ENCODE measurements around the gene JTB.
A peak's percentile ranks its signal among the peaks of the same experiment; 100 is the strongest.

JTB gene

GRCh38 chr1:153953859-153954365 is 23.6 kb downstream of the JTB start:
- no peak for DNase-seq

DNA sequence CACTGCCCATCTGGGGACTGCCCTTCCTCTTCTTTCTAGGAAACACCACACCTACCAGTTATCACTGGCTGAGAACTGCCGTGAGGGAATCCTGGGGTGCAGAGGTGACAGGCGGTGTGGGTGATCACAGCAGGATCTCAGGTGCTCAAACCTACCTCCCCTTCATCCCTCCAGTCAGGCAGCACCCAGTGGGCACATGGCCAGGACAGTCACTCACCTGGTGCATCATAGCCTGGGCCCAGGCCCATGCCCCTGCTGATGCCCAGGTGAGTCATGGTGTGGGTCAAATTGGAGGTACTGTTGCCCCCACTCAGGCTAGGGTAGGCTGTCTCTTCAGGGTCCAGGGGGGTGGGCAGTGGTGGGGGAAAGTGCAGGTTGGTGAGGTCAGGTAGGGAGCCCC is 25.7 kb downstream of the JTB start:
- DNase-seq = no peak

GRCh38 chr1:153951183-153951582 is 26.3 kb downstream of the JTB start:
- DNase-seq = no peak

DNA sequence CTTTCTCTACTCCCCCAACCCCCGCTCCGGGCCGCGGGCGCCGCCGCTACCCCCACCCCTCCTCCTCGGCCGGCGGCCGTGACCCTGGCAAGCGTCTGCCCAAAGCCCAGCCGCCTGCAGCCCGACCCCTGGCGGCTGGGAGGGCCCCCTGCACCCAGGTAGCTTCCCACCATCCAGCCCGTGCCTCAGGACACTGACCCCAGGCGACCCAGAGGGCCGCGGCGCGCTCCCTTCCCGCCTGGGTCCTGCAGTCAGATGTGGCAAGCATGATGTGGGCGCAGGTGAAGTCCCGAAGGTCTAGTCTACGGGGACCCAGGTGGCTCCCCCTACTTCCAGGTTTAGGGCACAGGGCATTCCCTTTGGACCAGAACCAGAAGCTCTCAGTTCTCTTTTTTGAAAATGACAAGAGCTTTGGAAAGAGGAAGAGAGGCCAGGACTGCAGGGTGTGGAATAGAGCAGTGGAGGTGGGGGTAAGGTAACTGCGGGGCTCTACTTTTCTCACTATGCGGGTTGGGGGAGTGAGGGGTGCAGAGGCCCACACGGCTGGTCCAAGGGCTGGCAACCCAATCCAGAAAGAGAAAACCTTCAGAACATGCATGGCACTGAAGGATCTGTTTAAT is 30.7 kb downstream of the JTB start, which contains the start of gene DENND4B:
Gene DENND4B (minus strand): TSS at position 97 of the 620 bp plus-strand sequence. CDS start 2,344 bp downstream, outside the sequence.
- DNase-seq = peak; percentile 36 to 74

DNA sequence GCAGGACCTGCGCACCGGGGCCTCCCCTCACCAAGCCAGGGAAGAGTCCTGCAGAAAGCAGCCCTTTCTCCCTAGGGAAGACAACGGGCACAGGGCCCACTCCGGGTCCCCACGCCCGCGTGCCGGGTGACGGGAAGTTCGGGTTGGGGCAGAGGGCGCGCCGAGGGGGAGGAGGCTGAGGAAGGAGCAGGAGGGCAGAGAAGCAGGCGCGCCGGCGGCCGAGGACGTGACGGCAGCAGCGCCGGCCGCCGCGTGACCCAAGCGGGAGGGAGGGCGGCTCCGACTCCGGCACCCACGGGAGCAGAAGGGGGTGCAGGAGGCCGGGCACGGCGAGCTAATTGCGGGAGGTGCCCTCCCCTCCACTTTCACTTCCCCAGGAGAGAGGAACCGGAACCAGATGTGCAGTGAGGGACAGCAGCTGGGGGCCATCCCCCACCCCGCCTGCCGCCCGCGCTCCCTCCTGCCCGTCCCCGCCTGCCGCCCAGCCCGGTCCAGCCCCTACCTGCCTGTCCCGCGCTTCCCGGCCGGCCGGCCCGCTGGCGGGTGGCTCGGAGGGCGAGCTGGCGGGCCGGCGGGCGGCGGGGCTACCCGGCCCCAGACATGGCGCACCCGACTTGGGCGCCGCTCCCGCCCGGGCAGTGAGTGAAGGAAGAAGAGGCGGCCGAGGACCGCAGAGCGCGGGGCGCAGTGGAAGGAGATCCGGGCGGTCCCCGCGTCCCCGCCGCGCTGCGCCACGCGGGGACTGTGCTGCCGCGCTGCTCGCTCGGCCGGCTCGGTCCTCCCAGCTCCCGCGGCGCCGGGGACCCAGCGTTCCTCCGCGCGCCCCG is 31.5 kb downstream of the JTB start:
- peak in 1 of 2 experiments; percentile 46 for DNase-seq

DNA sequence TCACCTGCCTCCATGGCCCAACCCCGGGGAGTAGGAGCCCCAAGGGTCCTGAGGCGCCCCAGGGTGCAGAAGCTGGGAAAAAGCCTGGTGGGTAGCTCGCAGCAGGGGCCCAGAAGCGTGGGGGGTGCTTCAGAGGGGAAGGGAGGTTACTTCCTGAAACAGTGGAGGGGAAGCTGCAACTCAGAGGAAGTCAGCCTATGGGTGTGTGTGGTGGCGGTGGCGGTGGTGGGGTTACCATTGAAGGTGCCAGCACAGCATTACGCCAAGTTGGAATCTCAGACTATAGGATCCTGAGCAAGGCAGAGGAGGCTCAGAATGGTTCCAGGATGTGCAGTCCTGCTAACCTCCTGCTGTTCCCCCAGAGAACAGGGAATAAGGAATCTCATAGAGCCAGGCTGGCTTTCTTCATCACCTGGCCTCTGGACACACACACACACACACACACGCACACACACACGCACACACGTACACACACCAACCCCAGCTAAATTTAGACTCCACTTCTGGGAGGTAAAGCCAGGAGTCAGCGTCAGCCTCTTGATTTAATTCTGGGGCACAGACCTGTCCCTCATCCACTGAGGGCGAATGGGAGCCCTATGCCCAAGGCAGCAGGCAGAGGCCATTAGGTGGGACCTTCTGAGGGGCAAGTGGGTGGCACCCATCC is 32.2 kb downstream of the JTB start:
- no peak for DNase-seq

GRCh38 chr1:153944827-153945117 is 32.7 kb downstream of the JTB start:
- DNase-seq = no peak

- DNase-seq = no peak
These were observed 33.3 kb downstream of the JTB start for GRCh38 chr1:153944005-153944826.

DNA sequence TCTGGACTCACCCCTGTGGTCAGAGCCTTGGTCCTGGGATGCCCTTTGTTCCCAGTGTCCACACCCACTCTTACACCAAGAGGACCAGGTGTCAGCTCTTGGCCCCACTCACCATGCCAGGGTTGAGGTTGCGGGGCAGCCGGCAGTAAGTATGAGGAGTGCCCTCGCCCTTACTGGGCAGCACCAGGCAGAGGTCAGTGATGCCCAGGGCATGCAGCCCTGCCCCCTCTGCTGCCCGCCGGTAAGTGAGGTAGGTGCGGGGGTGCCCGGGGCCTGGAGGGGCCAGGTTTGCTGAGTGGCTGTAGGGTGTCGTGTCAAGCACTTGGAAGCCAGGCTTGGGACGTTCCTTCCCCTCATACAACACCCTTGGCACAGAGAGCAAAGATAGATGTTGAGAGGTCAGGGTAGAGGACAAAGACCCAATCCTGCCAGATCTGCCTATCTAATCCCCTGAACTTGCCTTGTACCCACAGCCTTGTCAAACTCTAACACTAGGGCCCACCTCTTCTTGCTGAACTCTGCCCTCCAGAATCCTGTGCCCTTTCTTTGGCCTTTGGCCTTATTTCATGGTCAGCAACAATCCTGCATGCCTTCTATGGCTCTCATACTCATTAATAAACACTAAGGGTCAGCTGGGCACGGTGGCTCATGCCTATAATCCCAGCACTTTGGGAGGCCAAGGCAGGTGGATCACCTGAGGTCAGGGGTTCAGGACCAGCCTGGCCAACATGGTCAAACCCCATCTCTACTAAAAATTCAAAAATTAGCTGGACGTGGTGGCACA is 34.5 kb downstream of the JTB start:
- DNase-seq = no peak

DNA sequence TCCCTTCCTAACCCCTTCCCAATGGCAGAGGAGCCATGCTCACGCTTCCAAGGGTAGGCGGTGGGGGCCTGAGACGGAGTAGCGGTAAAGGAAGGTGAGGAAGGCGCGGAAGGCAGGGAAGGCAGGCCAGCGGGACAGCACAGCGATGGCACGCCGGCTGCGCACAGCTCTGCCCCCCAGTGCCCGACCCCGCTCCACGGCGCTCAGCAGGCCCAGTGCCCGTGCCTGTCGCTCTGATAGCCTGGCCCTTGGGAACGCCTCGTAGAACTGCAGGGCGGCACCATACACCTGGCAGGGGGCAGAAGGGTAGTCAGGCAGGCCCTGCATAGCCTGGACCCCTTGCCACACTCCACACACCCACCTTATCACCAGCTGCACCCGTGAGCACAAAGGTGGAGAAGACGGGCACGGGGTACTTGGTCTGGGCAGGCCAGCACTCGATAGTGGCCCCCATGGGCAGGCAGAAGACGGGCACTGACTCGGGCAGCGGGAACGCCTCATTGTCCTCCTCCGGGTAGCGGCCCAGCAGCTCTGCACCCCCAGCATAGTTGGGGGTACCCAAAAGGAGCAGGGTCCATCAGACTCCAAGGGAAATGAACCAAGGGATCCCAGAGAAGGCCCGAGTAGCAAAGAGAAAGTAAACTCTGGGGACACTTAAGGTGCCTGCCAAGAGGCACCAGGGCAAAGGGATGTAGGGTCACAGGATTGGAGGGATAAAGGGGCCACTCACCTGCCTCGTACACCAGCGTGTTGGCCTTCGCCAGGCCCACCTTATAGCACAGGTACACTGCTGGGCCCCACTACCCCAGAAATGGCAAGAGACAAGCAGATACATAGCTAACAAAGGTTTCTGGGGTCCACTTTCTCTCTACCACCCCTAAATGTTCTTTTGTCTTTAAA is 35.4 kb downstream of the JTB start:
- DNase-seq = no peak

DNA sequence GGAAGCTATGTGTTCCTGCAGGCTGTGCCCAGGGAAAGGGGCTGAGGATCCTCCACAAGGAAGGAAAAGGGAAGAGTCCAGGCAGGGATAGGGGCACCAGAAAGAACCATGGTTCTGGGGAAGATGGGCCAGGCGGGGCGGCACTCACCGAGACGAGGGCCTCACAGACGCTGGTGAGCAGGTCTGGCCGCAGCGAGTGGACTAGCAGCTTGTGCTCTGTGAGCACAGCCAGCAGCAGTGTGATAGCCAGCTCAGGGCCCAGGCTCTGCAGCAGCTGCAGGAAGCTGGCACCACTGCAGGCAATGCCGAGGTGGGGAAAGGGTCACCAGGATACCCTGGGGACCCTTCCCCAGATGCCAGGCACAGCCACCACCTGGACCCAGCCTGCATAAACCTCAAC is 36.7 kb downstream of the JTB start:
- DNase-seq = no peak

DNA sequence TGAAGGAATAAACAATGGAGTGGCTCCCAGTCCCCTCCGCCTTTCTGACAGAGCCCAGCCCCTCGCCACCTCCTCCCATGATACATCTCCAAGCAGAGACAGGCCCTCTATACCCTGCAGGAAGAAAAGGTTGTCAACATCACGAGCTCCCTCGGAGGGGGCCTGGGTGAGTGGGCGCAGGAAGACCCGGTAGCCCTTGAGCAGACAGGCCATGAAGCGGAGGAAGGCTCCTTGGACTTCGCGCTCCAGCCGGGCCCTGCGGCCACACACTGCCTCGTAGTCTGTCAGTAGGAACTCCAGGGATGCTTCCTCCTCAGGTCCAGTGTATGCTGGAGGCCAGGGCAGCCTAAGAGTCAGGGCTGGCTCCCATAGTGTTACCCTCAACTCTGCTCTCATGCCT is 38.0 kb downstream of the JTB start:
- DNase-seq = no peak

GRCh38 chr1:153938996-153939395 is 38.5 kb downstream of the JTB start:
- no peak for DNase-seq

DNA sequence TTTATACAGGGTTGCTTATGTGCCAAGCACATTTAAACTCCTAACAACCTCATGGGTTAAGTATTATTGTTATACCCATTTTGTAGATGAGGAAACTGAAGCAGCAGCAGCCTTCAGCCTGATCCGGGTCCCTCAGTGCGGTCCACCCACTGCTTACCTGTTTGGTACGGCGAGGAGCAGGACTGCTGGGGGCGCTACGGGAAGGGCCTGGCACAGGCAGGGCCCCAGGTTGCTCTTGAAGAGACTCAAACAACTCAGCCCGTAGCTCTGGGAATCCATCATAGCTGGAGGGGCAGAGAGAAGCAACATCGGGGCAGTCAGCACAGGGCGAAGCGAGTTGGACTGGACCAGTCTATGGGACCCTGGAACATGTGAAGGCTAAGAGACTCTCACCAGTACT is 40.1 kb downstream of the JTB start:
- no peak for DNase-seq

DNA sequence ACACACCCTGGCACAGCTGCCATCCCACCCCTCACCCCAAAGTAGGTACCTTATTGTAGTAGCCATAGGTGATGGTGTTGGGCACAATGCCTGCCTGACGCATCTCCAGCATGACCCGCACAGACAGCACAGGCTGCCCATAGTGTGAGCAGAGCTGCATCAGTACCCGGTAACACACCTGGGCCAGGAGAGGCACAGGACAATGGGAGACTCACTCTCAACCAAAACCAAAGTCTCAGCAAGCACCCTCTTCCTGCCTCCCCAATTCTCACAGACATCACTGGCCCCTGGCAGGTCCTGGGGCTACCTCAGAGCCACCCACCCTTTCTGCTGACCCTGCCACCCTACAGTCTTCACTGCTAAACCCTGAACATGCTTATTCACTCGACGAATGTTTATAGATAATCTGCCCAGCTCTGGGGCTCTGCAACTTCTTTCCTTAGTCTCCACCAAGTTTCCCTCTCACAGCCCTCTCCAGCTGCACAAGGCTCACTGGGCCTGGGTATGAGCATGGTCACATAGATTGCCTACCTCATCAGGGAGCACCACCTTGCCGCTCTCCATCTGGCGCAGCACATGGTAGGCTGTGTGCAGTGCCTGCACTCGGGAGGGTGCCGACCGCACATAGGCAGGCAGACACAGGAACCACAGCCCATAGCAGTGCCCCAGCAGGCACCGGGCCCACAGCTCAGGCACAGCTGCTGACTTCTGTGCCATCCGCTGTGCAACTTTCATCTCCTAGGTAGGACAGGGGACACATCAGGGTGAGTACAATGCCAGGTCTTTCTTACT is 41.3 kb downstream of the JTB start:
- no peak for DNase-seq

GRCh38 chr1:153934746-153935145 is 42.7 kb downstream of the JTB start:
- no peak for DNase-seq

DNA sequence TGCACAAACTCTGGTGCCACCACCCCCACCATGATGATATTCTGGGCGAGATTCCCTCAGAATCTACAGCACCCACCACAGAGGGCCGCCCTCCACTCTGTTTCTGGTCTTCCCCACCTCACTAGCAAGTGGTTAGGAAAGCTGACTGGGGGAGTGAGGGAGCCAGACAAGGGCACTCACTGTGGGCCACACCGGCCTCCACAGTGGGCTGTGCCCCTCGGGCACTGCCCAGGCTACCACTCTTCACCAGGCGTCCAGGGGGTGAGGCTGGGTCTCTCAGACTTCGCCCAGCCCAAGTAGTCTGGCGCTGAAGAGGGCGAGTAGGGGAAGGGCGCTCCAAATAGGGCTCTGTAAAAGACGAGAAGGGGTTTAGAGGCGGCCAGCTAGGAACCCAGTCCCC is 43.5 kb downstream of the JTB start:
- DNase-seq = no peak

DNA sequence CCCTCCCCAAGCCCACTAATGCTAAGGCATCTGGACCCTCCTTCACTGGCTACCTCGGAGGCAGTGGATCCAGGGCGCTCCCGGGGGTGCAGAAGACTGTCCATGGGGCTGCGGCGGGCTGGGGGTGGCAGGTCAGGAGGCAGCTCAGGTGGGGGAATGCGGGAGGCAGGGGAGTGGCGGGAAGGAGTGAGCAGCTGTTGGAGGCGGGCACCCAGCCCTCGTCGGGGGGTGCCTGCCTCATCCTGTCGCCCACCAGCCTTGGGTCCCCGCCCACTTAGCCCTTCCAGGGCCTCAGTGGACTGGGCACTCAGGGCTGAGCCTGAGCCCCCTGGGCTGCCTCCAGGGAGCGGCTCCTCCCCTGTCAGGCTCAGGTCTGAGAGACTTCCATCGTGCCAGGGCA is 44.0 kb downstream of the JTB start:
- DNase-seq = no peak

DNA sequence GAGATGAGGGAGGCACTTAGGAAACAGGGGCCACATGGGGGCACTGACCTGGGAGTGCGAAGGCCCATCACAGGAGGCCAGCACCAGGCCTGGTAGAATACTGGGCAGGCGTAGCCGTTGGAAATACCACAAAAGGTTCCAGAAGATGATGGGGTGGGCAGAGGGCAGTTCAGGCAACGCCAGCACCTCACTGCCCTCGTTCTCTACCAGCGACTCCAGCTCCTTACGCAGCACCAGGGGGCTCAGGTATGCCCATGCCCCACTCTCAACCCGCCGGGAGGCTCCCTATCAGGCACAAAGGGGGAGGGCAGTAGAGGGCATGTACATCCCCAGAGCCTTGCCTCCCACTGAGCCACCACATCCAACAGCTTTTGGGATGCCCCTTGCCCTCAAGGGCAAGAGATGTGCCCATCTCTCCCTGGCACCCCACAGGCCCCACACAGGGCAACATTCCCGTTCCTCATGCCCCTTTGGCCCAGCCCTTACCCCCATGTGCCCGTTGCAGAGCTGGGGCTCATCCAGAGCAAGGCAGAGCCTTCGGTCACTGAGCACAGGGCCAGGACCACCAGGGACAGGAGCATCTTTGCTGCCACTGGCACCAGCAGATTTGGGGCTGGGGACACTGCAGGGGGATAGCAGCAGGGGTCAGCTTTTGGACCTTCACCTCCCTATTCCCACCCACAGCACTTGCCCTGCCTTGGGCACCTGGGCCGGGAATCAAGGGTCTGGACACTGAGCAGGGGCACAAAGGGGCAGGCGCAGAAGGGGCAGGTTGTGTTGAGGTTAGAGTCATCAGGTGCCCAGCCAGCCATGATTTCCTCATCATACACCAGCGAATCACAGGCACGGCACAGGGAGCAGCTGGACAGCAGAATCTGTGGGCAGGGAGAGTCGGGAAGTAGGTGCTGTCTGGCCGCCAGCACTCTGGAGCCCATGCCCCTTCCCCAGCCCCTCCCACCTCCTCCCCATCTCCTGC is 45.0 kb downstream of the JTB start:
- DNase-seq = no peak
